Mucosa of stomach (tissue), 1 donor: ENCODE data around the gene ASXL1.
"Not testable (repeated sequence)": the region's sequence is repeated elsewhere in the genome, so short reads cannot be mapped to it uniquely, and the experiment has no call there.

Experiments used
- H3K27me3 ChIP-seq: one replicate; pipeline ENCODE4 v1.7.0; 2013; ENCODE audit warnings: mild to moderate bottlenecking, low read length; ENCODE audit not compliant: control insufficient read depth, insufficient read depth
- H3K36me3 ChIP-seq: one replicate; pipeline ENCODE4 v1.7.0; 2013; ENCODE audit warnings: low read length; ENCODE audit not compliant: control insufficient read depth, insufficient read depth
- H3K4me1 ChIP-seq: one replicate; pipeline ENCODE4 v1.7.0; 2013; ENCODE audit warnings: mild to moderate bottlenecking, low read length; ENCODE audit not compliant: control insufficient read depth, insufficient read depth
- H3K4me3 ChIP-seq: one replicate; pipeline ENCODE4 v1.7.0; 2013; ENCODE audit warnings: low read length
- H3K9ac ChIP-seq: one replicate; pipeline ENCODE4 v1.7.0; 2013; ENCODE audit warnings: mild to moderate bottlenecking, low read length, moderate library complexity
- H3K9me3 ChIP-seq: one replicate; pipeline ENCODE4 v1.7.0; 2013; ENCODE audit warnings: mild to moderate bottlenecking, low read length, moderate library complexity; ENCODE audit not compliant: control insufficient read depth
- donor health status: Pancreatic carcinoma.

Gene ASXL1

GRCh38 chr20:32357869-32358631, at the start of gene ASXL1:
ASXL1 (plus strand) TSS chr20:32358331; CDS start chr20:32358776, 445 bp downstream.
- no peaks in the 10 kb centered on the region for H3K36me3 ChIP-seq
- H3K9ac ChIP-seq, result peak within 1 kb of the TSS; percentile 82
- H3K27me3 ChIP-seq, result no peaks in the 10 kb centered on the region
- no peaks in the 10 kb centered on the region for H3K9me3 ChIP-seq
- peaks cover 9% of the 10 kb centered on the region for H3K4me1 ChIP-seq
- peak within 1 kb of the TSS; percentile 89 for H3K4me3 ChIP-seq

DNA sequence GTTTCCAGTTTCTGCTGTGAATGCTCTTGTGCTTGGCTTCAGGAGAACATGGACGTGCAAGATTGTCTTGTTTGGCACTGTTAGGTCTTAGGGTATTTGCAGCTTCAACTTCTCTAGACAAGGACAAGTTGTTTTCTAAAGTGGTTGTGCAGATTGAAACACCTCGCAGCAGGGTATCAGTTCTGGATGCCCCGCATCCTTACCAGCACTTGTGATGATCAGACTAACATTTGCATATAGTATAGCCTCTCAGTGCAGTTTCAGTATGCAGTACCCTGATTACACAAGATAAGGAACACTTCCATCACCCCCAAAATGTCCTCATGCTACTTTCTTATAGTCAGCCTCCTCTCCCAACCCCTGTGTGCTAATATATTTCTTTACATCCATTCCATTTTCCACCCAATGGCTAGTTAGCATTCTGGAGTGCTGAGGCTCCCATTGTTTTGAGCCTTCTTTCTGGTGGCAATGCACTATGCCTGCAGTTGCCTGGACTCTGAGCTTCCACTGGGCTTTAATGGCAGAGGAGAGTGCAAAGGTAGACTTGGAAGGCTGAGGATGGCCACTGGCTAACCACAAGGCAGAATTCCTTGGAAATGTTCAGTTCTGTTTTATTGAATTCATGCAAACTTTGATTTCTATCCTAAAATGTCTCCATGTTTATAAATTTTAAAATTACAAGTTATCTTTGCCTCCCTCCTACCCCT, 45.3 kb upstream of the ASXL1 start:
- H3K36me3 ChIP-seq, result peaks cover 11% of the 10 kb centered on the region
- H3K4me3 ChIP-seq, result no peak overlapping the region
- H3K4me1 ChIP-seq, result no peaks in the 10 kb centered on the region
- no peaks in the 10 kb centered on the region for H3K9me3 ChIP-seq
- no peaks in the 10 kb centered on the region for H3K27me3 ChIP-seq
- no peak overlapping the region for H3K9ac ChIP-seq

DNA sequence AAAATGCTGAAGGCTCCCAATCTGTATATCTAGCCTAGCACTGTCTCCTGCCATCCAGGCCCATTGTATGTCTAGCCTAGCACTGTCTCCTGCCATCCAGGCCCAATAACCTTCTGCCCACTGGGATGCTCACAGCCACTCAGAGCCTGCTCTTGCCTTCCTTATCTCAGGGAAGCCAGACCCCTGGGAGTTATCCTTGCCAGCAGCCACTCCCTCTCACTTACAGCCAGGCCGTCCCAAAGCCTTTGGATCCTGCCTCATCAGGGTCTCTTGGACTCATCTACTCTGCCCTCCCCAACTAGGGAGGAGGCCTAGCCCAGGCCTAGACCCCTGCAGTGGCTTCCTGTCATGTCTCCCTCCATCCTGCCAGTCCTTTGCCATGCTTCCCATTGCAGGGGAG, 43.4 kb upstream of the ASXL1 start:
- Histone ChIP-seq H3K9me3 (no peaks in the 10 kb centered on the region), H3K9ac (no peak overlapping the region), H3K27me3 (no peaks in the 10 kb centered on the region), H3K4me3 (no peak overlapping the region), H3K4me1 (no peaks in the 10 kb centered on the region), H3K36me3 (peaks cover 11% of the 10 kb centered on the region)

DNA sequence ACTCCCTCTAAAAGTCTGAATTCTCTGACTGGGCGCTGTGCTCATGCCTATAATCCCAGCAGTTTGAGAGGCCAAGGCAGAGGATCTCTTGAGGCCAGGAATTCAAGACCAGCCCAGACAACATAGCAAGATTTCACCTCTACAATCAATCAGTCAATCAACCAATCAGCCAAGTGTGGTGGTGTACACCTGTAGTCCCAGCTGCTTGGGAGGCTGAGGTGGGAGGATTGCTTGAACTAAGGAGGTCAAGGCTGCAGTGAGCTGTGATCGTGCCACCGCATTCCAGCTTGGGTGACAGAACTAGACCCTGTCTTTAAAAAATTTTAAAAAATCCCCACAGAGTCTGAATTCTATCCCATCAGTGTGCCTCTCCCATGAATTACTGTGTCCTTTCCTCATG, 42.7 kb upstream of the ASXL1 start:
- Histone ChIP-seq H3K36me3 (peaks cover 11% of the 10 kb centered on the region), H3K4me3 (no peak overlapping the region)

DNA sequence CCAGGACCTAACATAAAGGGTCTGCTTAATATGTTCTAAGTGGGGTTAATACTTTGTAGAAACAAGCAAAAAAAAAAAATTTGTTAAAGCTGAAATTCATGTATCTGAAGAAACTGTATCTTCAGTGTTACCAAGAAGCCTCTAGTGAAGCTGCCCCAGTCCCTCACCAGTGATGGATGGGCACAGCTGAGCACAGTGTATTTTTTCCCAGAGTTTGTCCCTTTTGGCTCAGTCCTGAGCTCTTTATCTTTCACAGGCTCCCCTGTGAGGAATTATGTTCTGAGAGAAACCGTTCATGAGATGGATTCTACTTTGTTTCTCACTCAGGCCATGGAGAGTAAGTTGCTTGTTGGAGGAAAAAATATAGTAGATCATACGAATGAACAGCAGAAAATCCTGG, 42.2 kb upstream of the ASXL1 start:
- H3K27me3 ChIP-seq, result no peaks in the 10 kb centered on the region
- no peaks in the 10 kb centered on the region for H3K9me3 ChIP-seq
- H3K4me1 ChIP-seq, result no peaks in the 10 kb centered on the region
- H3K9ac ChIP-seq, result no peak overlapping the region
- H3K36me3 ChIP-seq, result peaks cover 11% of the 10 kb centered on the region
- no peak overlapping the region for H3K4me3 ChIP-seq

More for the DNA sequence above, 42.7 kb upstream of the ASXL1 start:
- H3K4me1 ChIP-seq, result no peaks in the 10 kb centered on the region
- H3K9ac ChIP-seq, result no peak overlapping the region
- no peaks in the 10 kb centered on the region for H3K9me3 ChIP-seq
- H3K27me3 ChIP-seq, result no peaks in the 10 kb centered on the region

GRCh38 chr20:32316667-32317066, 41.5 kb upstream of the ASXL1 start:
- Histone ChIP-seq H3K9me3 (no peaks in the 10 kb centered on the region), H3K4me3 (no peak overlapping the region), H3K36me3 (peaks cover 11% of the 10 kb centered on the region), H3K27me3 (no peaks in the 10 kb centered on the region), H3K4me1 (no peaks in the 10 kb centered on the region), H3K9ac (no peak overlapping the region)

GRCh38 chr20:32319100-32319499, 39.0 kb upstream of the ASXL1 start:
- Histone ChIP-seq H3K36me3 (peaks cover 11% of the 10 kb centered on the region), H3K4me3 (no peak overlapping the region), H3K9me3 (no peaks in the 10 kb centered on the region), H3K9ac (no peak overlapping the region), H3K4me1 (no peaks in the 10 kb centered on the region), H3K27me3 (no peaks in the 10 kb centered on the region)

DNA sequence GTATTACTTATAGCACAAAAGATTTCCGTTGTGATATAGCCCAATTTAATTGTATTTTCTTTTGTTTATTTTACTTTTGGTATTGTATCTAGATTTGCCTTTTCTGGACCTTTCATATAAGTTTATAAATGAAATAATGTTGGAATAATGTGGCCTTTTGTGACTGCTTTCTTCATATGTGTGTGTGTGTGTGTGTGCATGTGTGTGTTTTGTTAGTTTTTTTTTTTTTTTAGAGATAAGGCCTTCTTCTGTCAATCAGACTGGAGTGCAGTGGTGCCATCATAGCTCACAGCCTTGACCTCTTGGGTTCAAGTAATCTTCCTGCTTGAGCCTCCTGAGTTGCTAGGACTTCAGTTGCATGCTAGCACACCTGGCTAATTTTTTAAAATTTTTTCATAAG, 37.8 kb upstream of the ASXL1 start:
- H3K9ac ChIP-seq, result no peak overlapping the region
- no peaks in the 10 kb centered on the region for H3K27me3 ChIP-seq
- H3K36me3 ChIP-seq, result peaks cover 11% of the 10 kb centered on the region
- no peaks in the 10 kb centered on the region for H3K9me3 ChIP-seq
- H3K4me1 ChIP-seq, result no peaks in the 10 kb centered on the region
- no peak overlapping the region for H3K4me3 ChIP-seq

DNA sequence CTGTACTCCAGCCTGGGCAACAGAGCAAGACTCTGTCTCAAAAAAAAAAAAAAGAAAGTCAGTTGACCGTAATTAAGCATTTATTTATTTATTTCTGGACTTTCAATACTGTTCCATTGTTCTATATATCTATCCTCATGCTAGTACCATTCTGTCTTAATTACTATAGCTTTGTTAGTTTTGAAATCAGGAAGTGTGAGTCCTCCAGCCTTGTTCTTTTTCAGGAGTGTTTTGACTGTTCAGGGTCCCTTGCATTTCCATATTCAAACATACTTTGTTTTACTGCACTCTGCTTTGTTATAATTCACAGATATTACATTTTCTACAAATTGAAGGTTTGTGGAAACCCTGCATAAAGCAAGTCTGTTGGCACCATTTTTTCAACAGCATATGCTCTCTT, 36.7 kb upstream of the ASXL1 start:
- no peaks in the 10 kb centered on the region for H3K36me3 ChIP-seq
- no peaks in the 10 kb centered on the region for H3K9me3 ChIP-seq
- peaks cover 9% of the 10 kb centered on the region for H3K4me1 ChIP-seq
- no peak overlapping the region for H3K4me3 ChIP-seq
- H3K27me3 ChIP-seq, result no peaks in the 10 kb centered on the region
- no peak overlapping the region for H3K9ac ChIP-seq

DNA sequence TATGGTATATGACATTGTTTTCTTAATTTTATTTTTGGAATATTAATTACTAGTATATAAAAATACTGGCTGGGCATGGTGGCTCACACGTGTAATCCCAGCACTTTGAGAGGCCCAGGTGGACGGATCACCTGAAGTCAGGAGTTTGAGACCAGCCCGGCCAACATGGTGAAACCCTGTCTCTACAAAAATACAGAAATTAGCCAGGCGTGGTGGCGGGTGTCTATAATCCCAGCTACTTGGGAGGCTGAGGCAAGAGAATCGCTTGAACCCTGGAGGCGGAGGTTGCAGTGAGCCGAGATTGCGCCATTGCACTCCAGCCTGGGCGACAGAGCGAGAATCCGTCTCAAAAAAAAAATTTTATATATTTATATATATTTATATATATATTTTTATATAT, 35.9 kb upstream of the ASXL1 start:
- H3K4me3 ChIP-seq, H3K27me3 ChIP-seq: not testable (repeated sequence)

DNA sequence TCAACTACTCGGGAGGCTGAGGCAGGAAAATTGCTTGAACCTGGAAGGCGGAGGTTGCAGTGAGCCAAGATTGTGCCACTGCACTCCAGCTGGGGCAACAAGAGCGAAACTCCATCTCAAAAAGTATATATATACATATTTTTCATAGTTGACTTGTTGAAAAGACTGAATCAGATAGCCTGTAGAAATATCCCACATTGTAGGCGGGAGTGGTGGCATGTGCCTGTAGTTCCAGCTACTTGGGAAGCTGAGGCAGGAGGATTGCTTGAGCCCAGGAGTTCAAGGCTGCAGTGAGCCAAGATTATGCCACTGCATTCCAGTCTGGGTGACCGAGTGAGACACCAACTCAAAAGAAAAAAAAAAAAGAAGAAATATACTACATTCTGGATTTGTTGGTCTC, 34.4 kb upstream of the ASXL1 start:
- not testable (repeated sequence) for H3K36me3 ChIP-seq, H3K9me3 ChIP-seq, H3K9ac ChIP-seq, H3K27me3 ChIP-seq, H3K4me3 ChIP-seq
- peaks cover 16% of the 10 kb centered on the region for H3K4me1 ChIP-seq

More for the DNA sequence above, 35.9 kb upstream of the ASXL1 start:
- not testable (repeated sequence) for H3K9ac ChIP-seq, H3K36me3 ChIP-seq, H3K9me3 ChIP-seq
- H3K4me1 ChIP-seq, result peaks cover 16% of the 10 kb centered on the region

GRCh38 chr20:32325706-32326503, 32.2 kb upstream of the ASXL1 start:
- no peak overlapping the region for H3K9ac ChIP-seq
- H3K4me3 ChIP-seq, result no peak overlapping the region
- peaks cover 7% of the 10 kb centered on the region for H3K36me3 ChIP-seq

More at GRCh38 chr20:32325706-32326503, 32.2 kb upstream of the ASXL1 start:
- Histone ChIP-seq H3K4me1 (peaks cover 20% of the 10 kb centered on the region), H3K9me3 (no peaks in the 10 kb centered on the region), H3K27me3 (no peaks in the 10 kb centered on the region)
